Lower leg skin (tissue), 4 donors: ENCODE data around the gene ACOT12. TPM values are rescaled to one million over a fixed set of nuclear protein-coding genes. Genes with fewer than 3 reads are reported as not detected.

Experiments used
- DNase-seq, 2 donors: peaks; one replicate each; pipeline ENCODE4 v3.0.0-alpha.2; 2019; ENCODE audit warnings: low spot score in 2 of 2
- H3K4me3 ChIP-seq: fragments of 200-600 bp; sonication (generic); 2 replicates; pipeline ENCODE4 v1.5.1; 2017; ENCODE audit warnings: mild to moderate bottlenecking, low read depth; ENCODE audit not compliant: poor library complexity, severe bottlenecking
- CTCF ChIP-seq, 3 donors: fragments of 450-650 bp; IDR thresholded peaks; one replicate each; pipeline ENCODE4 v1.5.1; 2016; ENCODE audit warnings: antibody characterized with exemption in 3 of 3, mild to moderate bottlenecking in 3 of 3, moderate library complexity in 2 of 3
- POLR2A ChIP-seq, 2 donors: fragments of 450-650 bp; IDR thresholded peaks; one replicate each; pipeline ENCODE4 v1.6.1; 2016 to 2017; ENCODE audit warnings: antibody characterized with exemption in 2 of 2, mild to moderate bottlenecking in 1 of 2, moderate library complexity in 1 of 2
- WGBS, 2 donors: methylation state at CpG; one replicate each; pipeline ENCODE4 v1.1.5; 2018; 5-methylcytosine and 5-hydroxymethylcytosine counted together
- intact Hi-C: fragments of 100-400 bp; cut with DNase I; formaldehyde crosslinking; loops from one replicate; pipeline ENCODE4 v1.15.0; 2023; ENCODE audit warnings: low total_unique reads
- total RNA-seq, 4 donors: library from RNA; depleted of rRNA; stranded (reverse); fragments of >200 nt; gene quantifications; one replicate each; pipeline ENCODE4 v1.1.0, GENCODE V29; 2016

Gene ACOT12
- total RNA-seq, 4 donors from 2014 or later, result 1.1 TPM; not detected in 3

GRCh38 chr5:81361600-81361999, 32.3 kb downstream of the ACOT12 start:
- TF ChIP-seq POLR2A (IDR thresholded peaks at IDR 0.05) (no peak), CTCF (IDR thresholded peaks at IDR 0.05) (no peak)
- intact Hi-C loops, result no loop called here
- WGBS, 2 donors, result 82 to 88% methylated on average over 2 of the region's 2 CpGs

GRCh38 chr5:81360640-81361039, 33.3 kb downstream of the ACOT12 start:
- WGBS, 2 donors, result 67 to 69% methylated on average over 4 of the region's 4 CpGs
- H3K4me3 ChIP-seq, result no peak overlapping the region
- TF ChIP-seq CTCF (IDR thresholded peaks at IDR 0.05) (no peak), POLR2A (IDR thresholded peaks at IDR 0.05) (no peak)
- intact Hi-C loops, result no loop called here
- no peak for DNase-seq

More at GRCh38 chr5:81361600-81361999, 32.3 kb downstream of the ACOT12 start:
- H3K4me3 ChIP-seq, result no peak overlapping the region
- no peak for DNase-seq

- 78 to 81% methylated on average over 2 of the region's 2 CpGs for WGBS, 2 donors
- TF ChIP-seq CTCF (IDR thresholded peaks at IDR 0.05) (no peak), POLR2A (IDR thresholded peaks at IDR 0.05) (no peak)
- H3K4me3 ChIP-seq, result no peak overlapping the region
- intact Hi-C loops, result no loop called here
- no peak for DNase-seq
Observed at GRCh38 chr5:81359881-81360280, 34.1 kb downstream of the ACOT12 start.

GRCh38 chr5:81359108-81359507, 34.8 kb downstream of the ACOT12 start:
- intact Hi-C loops, result no loop called here
- DNase-seq, result no peak
- no peak overlapping the region for H3K4me3 ChIP-seq
- 22 to 25% methylated on average over 4 to 5 of the region's 5 CpGs for WGBS, 2 donors
- no peak for TF ChIP-seq POLR2A (IDR thresholded peaks at IDR 0.05)
- TF ChIP-seq CTCF (IDR thresholded peaks at IDR 0.05), result no peak

GRCh38 chr5:81355291-81356251, 38.4 kb downstream of the ACOT12 start:
- no peak for DNase-seq
- H3K4me3 ChIP-seq, result no peak overlapping the region
- intact Hi-C loops, result no loop called here
- WGBS, 2 donors, result 85 to 86% methylated on average over 11 of the region's 11 CpGs
- TF ChIP-seq POLR2A (IDR thresholded peaks at IDR 0.05) (no peak), CTCF (IDR thresholded peaks at IDR 0.05) (no peak)
